Stomach (tissue), 9 donors: ENCODE data around the gene LFNG. TPM values are rescaled to one million over a fixed set of nuclear protein-coding genes. Genes with fewer than 3 reads are reported as not detected.

ENCODE experiments used
- DNase-seq, 2 donors: peaks; one replicate each; pipeline versions ENCODE4 v3.0.0 to v3.0.0-alpha.2; 2013 to 2019
- H3K27ac ChIP-seq, 5 donors: fragments of 200-600 bp in 4 of 5; sonication (generic) in 4 of 5; one replicate each; pipeline ENCODE4 v1.5.1; 2013 to 2019; ENCODE audit warnings: mild to moderate bottlenecking in 1 of 5, moderate library complexity in 1 of 5
- H3K27me3 ChIP-seq, 3 donors: fragments of 200-600 bp; sonication (generic); one replicate each; pipeline ENCODE4 v1.5.1; 2017 to 2019; ENCODE audit warnings: mixed run types in 1 of 3
- H3K36me3 ChIP-seq, 4 donors: fragments of 200-600 bp; sonication (generic); 1 replicate in 3 of 4; 2 replicates in 1 of 4; pipeline ENCODE4 v1.5.1; 2016 to 2019
- H3K4me1 ChIP-seq, 4 donors: fragments of 200-600 bp; sonication (generic); one replicate each; pipeline ENCODE4 v1.5.1; 2016 to 2019
- H3K4me3 ChIP-seq, 4 donors: fragments of 200-600 bp; sonication (generic) in 3 of 4; one replicate each; pipeline ENCODE4 v1.5.1; 2016 to 2019; ENCODE audit warnings: mild to moderate bottlenecking in 1 of 4
- H3K9me3 ChIP-seq, 4 donors: fragments of 200-600 bp; sonication (generic); one replicate each; pipeline ENCODE4 v1.5.1; 2016 to 2019
- CTCF ChIP-seq, 7 experiments: fragments of 450-650 bp in 4 of 7; fragments of 200-600 bp in 3 of 7; sonication (generic) in 3 of 7; IDR thresholded peaks; one replicate each; pipeline ENCODE4 v1.5.1; 2016 to 2019; ENCODE audit warnings: antibody characterized with exemption in 7 of 7, control low read depth in 2 of 7, mild to moderate bottlenecking in 1 of 7
- EP300 ChIP-seq: sonication (generic); formaldehyde crosslinking; IDR thresholded peaks from one replicate; pipeline ENCODE4 v1.6.1; 2017; ENCODE audit warnings: antibody characterized with exemption
- POLR2A ChIP-seq, 4 donors: fragments of 450-650 bp; IDR thresholded peaks; one replicate each; pipeline ENCODE4 v1.6.1; 2016; ENCODE audit warnings: antibody characterized with exemption in 4 of 4, control low read depth in 2 of 4, mild to moderate bottlenecking in 1 of 4, moderate library complexity in 1 of 4
- POLR2AphosphoS5 ChIP-seq, 3 donors: sonication (generic); formaldehyde crosslinking; IDR thresholded peaks; one replicate each; pipeline ENCODE4 v1.6.1; 2016; ENCODE audit warnings: antibody characterized with exemption in 3 of 3
- WGBS, 5 donors: extraction: QIAGEN DNeasy Blood & Tissue Kit in 3 of 5; methylation state at CpG; one replicate each; pipeline versions ENCODE4 v1.1.5 to v1.1.7; 2013 to 2018; 5-methylcytosine and 5-hydroxymethylcytosine counted together
- intact Hi-C: fragments of 100-400 bp; cut with DNase I; formaldehyde crosslinking; loops from one replicate; pipeline ENCODE4 v1.15.1; 2023; ENCODE audit warnings: low total_unique reads
- polyA plus RNA-seq, 3 donors: library from polyadenylated mRNA; stranded (reverse); fragments of 200-250 nt; gene quantifications; one replicate each; pipeline ENCODE4 v1.2.3, GENCODE V29; 2013
- total RNA-seq, 5 donors: library from RNA; depleted of rRNA; stranded (reverse); fragments of >200 nt; gene quantifications; one replicate each; pipeline versions ENCODE4 v1.1.0 to v1.2.3, GENCODE V29; 2014 to 2016
- donor health status: healthy with polysubstance abuse.
- donor health status: Bipolar disorder and iron deficiency.
- donor health status: healthy.

LFNG gene
- total and polyA plus RNA-seq, 8 donors: 8.0 to 103 (median 17.4) TPM

DNA sequence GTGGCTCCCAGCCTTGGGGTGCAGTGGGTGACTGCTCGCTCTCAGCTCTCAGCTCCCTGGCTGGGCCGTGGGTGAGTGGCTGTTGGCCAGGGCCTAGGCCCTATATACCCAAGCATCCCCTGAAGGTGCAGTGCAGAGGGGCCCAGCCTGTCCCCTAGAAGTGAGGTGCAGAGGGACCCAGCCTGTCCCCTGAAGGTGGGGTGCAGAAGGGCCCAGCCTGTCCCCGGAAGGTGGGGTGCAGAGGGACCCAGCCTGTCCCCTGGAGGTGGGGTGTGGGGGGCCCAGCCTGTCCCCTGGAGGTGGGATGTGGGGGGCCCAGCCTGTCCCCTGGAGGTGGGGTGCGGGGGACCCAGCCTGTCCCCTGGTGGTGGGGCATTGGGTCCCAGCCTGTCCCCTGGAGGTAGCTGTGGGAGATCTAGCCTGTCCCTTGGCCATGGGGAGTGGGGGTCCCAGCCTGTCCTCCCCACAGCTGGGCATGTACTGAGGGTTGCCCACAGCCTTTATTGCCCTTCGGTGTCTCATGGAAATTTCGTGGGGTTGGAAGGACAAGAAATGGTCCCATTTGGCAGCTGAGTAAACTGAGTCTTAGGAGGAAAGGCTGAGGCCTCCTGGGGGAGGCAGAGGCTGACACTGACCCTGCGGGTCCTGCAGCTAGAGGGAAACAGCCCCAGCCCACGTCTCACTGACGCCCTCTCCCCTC lies 17.5 kb upstream of the LFNG start:
- no peak for DNase-seq
- WGBS, 5 donors: 80 to 95% (median 91%) methylated on average over 3 to 9 of the region's 9 CpGs

DNA sequence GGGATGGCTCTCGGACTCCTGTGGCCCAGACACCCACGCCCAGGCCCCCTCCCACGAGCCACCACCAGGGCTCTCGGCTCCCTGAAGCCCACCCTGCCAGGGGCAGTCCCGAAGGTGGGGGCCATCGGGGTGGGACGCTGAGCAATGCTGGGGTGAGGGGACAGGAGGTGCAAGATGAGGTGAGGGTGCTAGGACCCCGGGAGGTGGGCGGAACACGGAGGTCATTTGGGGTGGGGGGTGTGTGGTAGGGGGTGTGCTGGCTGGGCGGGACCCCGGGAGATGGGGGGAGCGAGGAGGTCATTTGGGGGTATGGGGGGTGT lies 17.0 kb upstream of the LFNG start:
- DNase-seq: no peak
- intact Hi-C loops: no loop called here
- no peaks in the 10 kb centered on the region for H3K9me3 ChIP-seq

More for the DNA sequence above, 17.5 kb upstream of the LFNG start:
- H3K4me3 ChIP-seq: no peak overlapping the region
- peaks cover 0 to 9% (median 3%) of the 10 kb centered on the region in 4 donors for H3K4me1 ChIP-seq
- peaks cover 0 to 26% (median 4%) of the 10 kb centered on the region in 3 donors for H3K27me3 ChIP-seq
- no peak for TF ChIP-seq EP300
- no peak for TF ChIP-seq POLR2AphosphoS5 (IDR thresholded peaks at IDR 0.05)
- no peaks in the 10 kb centered on the region for H3K36me3 ChIP-seq
- H3K9me3 ChIP-seq: no peaks in the 10 kb centered on the region
- intact Hi-C loops: no loop called here
- no peak overlapping the region for H3K27ac ChIP-seq

GRCh38 chr7:2503056-2503941 lies 16.3 kb upstream of the LFNG start:
- H3K27ac ChIP-seq: no peak overlapping the region
- DNase-seq: peak in 1 of 2 donors; percentile 71
- WGBS, 5 donors: 54 to 80% (median 71%) methylated on average over 17 to 25 of the region's 25 CpGs
- intact Hi-C loops: no loop called here
- peaks cover 0 to 9% (median 4%) of the 10 kb centered on the region in 4 donors for H3K4me1 ChIP-seq
- H3K9me3 ChIP-seq: no peaks in the 10 kb centered on the region
- no peaks in the 10 kb centered on the region for H3K36me3 ChIP-seq
- peaks cover 0 to 14% (median 0%) of the 10 kb centered on the region in 3 donors for H3K27me3 ChIP-seq
- H3K4me3 ChIP-seq: no peak overlapping the region
- TF ChIP-seq POLR2A (IDR thresholded peaks at IDR 0.05) (no peak), EP300 (no peak), POLR2AphosphoS5 (IDR thresholded peaks at IDR 0.05) (no peak), CTCF (IDR thresholded peaks at IDR 0.05) (no peak)

More for the DNA sequence above, 17.0 kb upstream of the LFNG start:
- no peak overlapping the region for H3K27ac ChIP-seq
- H3K27me3 ChIP-seq: peaks cover 0 to 21% (median 2%) of the 10 kb centered on the region in 3 donors
- H3K4me1 ChIP-seq: peaks cover 0 to 9% (median 3%) of the 10 kb centered on the region in 4 donors
- 69 to 86% (median 80%) methylated on average over 7 to 13 of the region's 13 CpGs for WGBS, 5 donors
- H3K36me3 ChIP-seq: no peaks in the 10 kb centered on the region
- TF ChIP-seq CTCF (IDR thresholded peaks at IDR 0.05) (no peak), EP300 (no peak)
- no peak overlapping the region for H3K4me3 ChIP-seq

GRCh38 chr7:2504128-2504888 lies 15.3 kb upstream of the LFNG start:
- 88 to 94% (median 90%) methylated on average over 7 to 21 of the region's 21 CpGs for WGBS, 5 donors
- TF ChIP-seq POLR2AphosphoS5 (IDR thresholded peaks at IDR 0.05): no peak
- H3K27me3 ChIP-seq: peaks cover 0 to 6% (median 0%) of the 10 kb centered on the region in 3 donors
- no peak for DNase-seq
- no peak overlapping the region for H3K27ac ChIP-seq
- no peaks in the 10 kb centered on the region for H3K36me3 ChIP-seq
- no peaks in the 10 kb centered on the region for H3K9me3 ChIP-seq
- peaks cover 5 to 18% (median 10%) of the 10 kb centered on the region in 4 donors for H3K4me1 ChIP-seq
- no peak overlapping the region for H3K4me3 ChIP-seq
- intact Hi-C loops: no loop called here

DNA sequence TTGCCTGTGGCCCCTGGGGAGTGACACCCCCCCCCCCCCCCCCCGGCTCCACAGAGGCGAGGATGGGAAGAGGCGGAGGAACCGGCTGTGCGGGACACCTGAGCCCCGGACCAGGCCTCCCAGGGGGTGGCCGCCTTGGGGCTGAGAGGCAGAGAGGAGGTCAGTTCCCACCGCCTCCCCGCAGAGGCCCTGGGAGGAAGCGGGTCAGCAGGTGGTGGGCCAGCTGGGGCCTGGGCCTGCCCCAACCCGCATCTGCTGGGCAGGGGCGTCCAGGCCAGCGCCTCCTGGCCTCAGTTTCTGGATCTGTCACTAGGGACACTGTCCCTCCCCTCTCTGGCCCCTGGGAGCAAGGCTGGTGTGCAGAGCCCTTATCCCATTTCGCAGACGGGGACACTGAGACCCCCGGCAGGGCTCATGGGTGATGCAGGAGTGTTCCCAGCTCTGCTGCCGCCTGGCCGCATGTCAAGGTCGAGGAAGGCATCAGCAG lies 14.6 kb upstream of the LFNG start:
- 86 to 95% (median 91%) methylated on average over 13 to 19 of the region's 19 CpGs for WGBS, 5 donors
- H3K27ac ChIP-seq: no peak overlapping the region
- H3K4me1 ChIP-seq: peaks cover 5 to 24% (median 16%) of the 10 kb centered on the region in 4 donors
- H3K27me3 ChIP-seq: peaks cover 0 to 6% (median 0%) of the 10 kb centered on the region in 3 donors
- intact Hi-C loops: no loop called here
- TF ChIP-seq EP300: no peak
- TF ChIP-seq CTCF (IDR thresholded peaks at IDR 0.05): no peak
- no peak for TF ChIP-seq POLR2AphosphoS5 (IDR thresholded peaks at IDR 0.05)
- no peak for TF ChIP-seq POLR2A (IDR thresholded peaks at IDR 0.05)
- no peak for DNase-seq
- H3K36me3 ChIP-seq: no peaks in the 10 kb centered on the region
- H3K9me3 ChIP-seq: no peaks in the 10 kb centered on the region
- no peak overlapping the region for H3K4me3 ChIP-seq
